ENCODE data around the gene CYB561D2. TPM values are rescaled to one million over a fixed set of nuclear protein-coding genes. Genes with fewer than 3 reads are reported as not detected.

Gene CYB561D2
- total RNA-seq, 1 experiment from 2014 or later = 19.3 TPM

DNA sequence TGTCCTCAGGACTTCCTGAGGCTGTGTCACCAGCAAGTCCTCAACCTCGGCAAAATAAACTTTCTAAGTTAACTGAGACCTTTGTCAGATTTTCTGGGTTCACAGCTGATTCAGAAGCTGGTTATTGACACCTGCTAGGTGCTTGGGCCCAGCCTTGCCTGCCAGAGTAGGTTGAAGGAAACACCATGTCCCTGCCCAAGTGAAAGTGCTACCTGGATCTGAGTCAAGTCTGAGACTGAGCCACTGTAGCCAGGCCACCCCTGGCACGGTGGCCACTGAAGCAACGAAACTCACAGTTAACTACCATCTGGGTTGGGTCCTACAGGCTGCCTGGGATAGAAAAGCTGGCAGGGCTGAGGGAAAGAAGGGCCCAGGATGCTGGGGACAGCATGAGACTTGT lies 36.3 kb upstream of the CYB561D2 start:
- Histone ChIP-seq H3K27ac (no peak overlapping the region), H3K27me3 (ENCODE audit: insufficient read depth, low read depth) (no peaks in the 10 kb centered on the region), H3K79me2 (ENCODE audit: low read depth) (peaks cover 17% of the 10 kb centered on the region), H3K4me2 (no peak overlapping the region), H3K9me3 (ENCODE audit: insufficient read depth, low read depth) (no peaks in the 10 kb centered on the region), H3K36me3 (ENCODE audit: low read depth) (peaks cover 4% of the 10 kb centered on the region; the same call in 1 of the 2 replicates), H3K4me1 (replicated peaks; ENCODE audit: insufficient read depth) (peaks cover 47% of the 10 kb centered on the region), H3K9me2 (ENCODE audit: insufficient read depth) (no peaks in the 10 kb centered on the region), H3F3A (ENCODE audit: insufficient read depth, low read depth) (peaks cover 42% of the 10 kb centered on the region), H3K4me3 (no peak overlapping the region), H4K20me1 (ENCODE audit: insufficient read depth) (0 out of 2 replicates have a peak, but pooled peaks cover 3% of the 10 kb centered on the region), H2AFZ (no peak overlapping the region)
- CTCF ChIA-PET = interaction anchor here (0.5 to 0.7 kb wide), 2 partner anchors 33 to 35 kb away, joined by 3 to 6 read pairs; no protein-coding TSS in a partner anchor
- BruUV-seq (replicated peaks) = no TSS peak
- intact Hi-C loops (cut with micrococcal nuclease; ENCODE audit: unreplicated experiment) = no loop called here
- POLR2A ChIA-PET (ENCODE audit: unreplicated experiment) = interaction anchor here (0.6 kb wide), 1 partner anchor 10 kb away, joined by 12 read pairs; no protein-coding TSS in a partner anchor
- TF ChIP-seq, protein P1, sequence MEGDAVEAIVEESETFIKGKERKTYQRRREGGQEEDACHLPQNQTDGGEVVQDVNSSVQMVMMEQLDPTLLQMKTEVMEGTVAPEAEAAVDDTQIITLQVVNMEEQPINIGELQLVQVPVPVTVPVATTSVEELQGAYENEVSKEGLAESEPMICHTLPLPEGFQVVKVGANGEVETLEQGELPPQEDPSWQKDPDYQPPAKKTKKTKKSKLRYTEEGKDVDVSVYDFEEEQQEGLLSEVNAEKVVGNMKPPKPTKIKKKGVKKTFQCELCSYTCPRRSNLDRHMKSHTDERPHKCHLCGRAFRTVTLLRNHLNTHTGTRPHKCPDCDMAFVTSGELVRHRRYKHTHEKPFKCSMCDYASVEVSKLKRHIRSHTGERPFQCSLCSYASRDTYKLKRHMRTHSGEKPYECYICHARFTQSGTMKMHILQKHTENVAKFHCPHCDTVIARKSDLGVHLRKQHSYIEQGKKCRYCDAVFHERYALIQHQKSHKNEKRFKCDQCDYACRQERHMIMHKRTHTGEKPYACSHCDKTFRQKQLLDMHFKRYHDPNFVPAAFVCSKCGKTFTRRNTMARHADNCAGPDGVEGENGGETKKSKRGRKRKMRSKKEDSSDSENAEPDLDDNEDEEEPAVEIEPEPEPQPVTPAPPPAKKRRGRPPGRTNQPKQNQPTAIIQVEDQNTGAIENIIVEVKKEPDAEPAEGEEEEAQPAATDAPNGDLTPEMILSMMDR (conservative IDR thresholded peaks at IDR 0.05) = no peak
- TF ChIP-seq EZH2 (IDR thresholded peaks at IDR 0.05; ENCODE audit: low read depth) = no peak
- DNase-seq = no peak

DNA sequence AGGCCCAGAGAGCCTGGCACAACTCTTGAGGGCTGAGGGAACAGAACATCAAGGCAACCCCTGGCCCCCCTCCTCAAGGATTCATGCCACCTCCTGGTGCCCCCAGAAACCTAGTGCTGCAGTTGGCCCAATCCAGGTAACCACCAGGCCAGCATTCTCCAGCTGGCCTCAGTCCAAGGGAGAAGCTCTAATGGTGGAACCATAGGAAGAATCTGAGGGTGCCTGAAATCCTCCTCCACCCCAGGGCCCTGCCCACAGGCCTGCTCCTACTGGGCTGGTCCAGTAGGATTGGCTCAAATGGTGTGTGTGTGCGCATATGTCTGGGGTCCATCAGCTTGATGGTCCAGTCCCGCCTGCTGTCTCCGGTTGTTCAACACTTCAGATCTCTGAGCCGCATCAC lies 35.8 kb upstream of the CYB561D2 start:
- CTCF ChIA-PET = interaction anchor here (0.5 kb wide), 1 partner anchor 32 kb away, joined by 3 read pairs; no protein-coding TSS in a partner anchor
- Histone ChIP-seq H3K4me1 (replicated peaks; ENCODE audit: insufficient read depth) (peaks cover 47% of the 10 kb centered on the region), H3K27me3 (ENCODE audit: insufficient read depth, low read depth) (no peaks in the 10 kb centered on the region), H3K4me2 (no peak overlapping the region), H3K9me3 (ENCODE audit: insufficient read depth, low read depth) (no peaks in the 10 kb centered on the region), H2AFZ (no peak overlapping the region), H3K79me2 (ENCODE audit: low read depth) (peaks cover 22% of the 10 kb centered on the region), H4K20me1 (ENCODE audit: insufficient read depth) (0 out of 2 replicates have a peak, but pooled peaks cover 3% of the 10 kb centered on the region), H3K27ac (peak overlapping the region; percentile 16; the same call in 1 of the 2 replicates), H3K9me2 (ENCODE audit: insufficient read depth) (no peaks in the 10 kb centered on the region), H3K4me3 (no peak overlapping the region), H3F3A (ENCODE audit: insufficient read depth, low read depth) (peaks cover 42% of the 10 kb centered on the region), H3K36me3 (ENCODE audit: low read depth) (peaks cover 7% of the 10 kb centered on the region; the same call in 1 of the 2 replicates)
- no peak for DNase-seq
- TF ChIP-seq, protein P1 (conservative IDR thresholded peaks at IDR 0.05) = no peak
- no peak for TF ChIP-seq EZH2 (IDR thresholded peaks at IDR 0.05; ENCODE audit: low read depth)
- intact Hi-C loops (cut with micrococcal nuclease; ENCODE audit: unreplicated experiment) = no loop called here
- no TSS peak for BruUV-seq (replicated peaks)
- POLR2A ChIA-PET (ENCODE audit: unreplicated experiment) = no interaction called here

DNA sequence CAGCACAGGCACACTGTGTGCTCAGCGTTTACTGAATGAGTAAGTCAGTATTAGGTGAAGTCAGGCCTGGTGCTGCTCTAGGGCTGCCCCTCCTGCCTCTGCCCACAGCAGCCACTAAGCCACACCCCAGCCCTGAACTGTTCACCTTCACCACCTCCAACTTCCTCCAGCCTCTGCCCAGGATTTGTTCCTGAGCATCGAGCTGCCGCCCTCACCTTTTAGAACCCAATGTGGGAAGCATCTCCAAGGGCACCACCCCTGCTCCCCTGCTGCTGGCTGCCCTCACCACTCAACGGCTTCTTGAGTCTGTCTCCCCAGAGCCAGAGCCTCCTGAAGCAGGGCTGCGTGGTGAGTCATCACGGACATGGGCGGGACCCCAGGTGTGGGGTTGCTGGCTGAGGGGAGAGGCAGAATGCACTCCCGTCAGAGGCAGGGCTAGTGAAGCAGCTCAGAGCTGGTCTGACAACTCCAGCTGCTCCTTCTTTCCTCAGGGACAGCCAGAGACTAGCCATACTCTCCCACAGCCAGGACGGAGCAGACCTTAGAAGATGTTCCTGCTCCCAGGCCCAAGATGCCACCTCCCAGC lies 33.9 kb upstream of the CYB561D2 start:
- POLR2A ChIA-PET (ENCODE audit: unreplicated experiment) = interaction anchor here (0.5 to 1.6 kb wide), 10 partner anchors 14 to 1312 kb away, joined by 3 to 36 read pairs (median 4); partner anchors contain the start of genes HEMK1, HYAL3, IFRD2 and NAA80
- intact Hi-C loops (cut with micrococcal nuclease; ENCODE audit: unreplicated experiment) = loop anchor here (1.0 to 2.0 kb wide), 2 partner anchors 17 to 48 kb away; partner anchors contain the start of genes HYAL3, NAA80 and SEMA3B
- H3K27ac ChIP-seq = peak overlapping the region; percentile 85

More for the DNA sequence above, 33.9 kb upstream of the CYB561D2 start:
- Histone ChIP-seq H3K4me3 (peak overlapping the region; percentile 46; the same call in 1 of the 2 replicates), H3K9me2 (ENCODE audit: insufficient read depth) (no peaks in the 10 kb centered on the region), H3K36me3 (ENCODE audit: low read depth) (peaks cover 7% of the 10 kb centered on the region; the same call in 1 of the 2 replicates), H3K79me2 (ENCODE audit: low read depth) (peaks cover 32% of the 10 kb centered on the region), H3F3A (ENCODE audit: insufficient read depth, low read depth) (peaks cover 42% of the 10 kb centered on the region), H3K9me3 (ENCODE audit: insufficient read depth, low read depth) (no peaks in the 10 kb centered on the region), H4K20me1 (ENCODE audit: insufficient read depth) (peaks cover 7% of the 10 kb centered on the region; the same call in 1 of the 2 replicates), H3K4me2 (peak overlapping the region; percentile 91), H3K4me1 (replicated peaks; ENCODE audit: insufficient read depth) (peaks cover 53% of the 10 kb centered on the region), H2AFZ (no peak overlapping the region), H3K27me3 (ENCODE audit: insufficient read depth, low read depth) (no peaks in the 10 kb centered on the region)
- CTCF ChIA-PET = interaction anchor here (0.6 to 1.0 kb wide), 4 partner anchors 12 to 70 kb away, joined by 3 to 4 read pairs (median 3); partner anchors contain the start of genes HYAL1 and SEMA3B
- BruUV-seq (replicated peaks) = no TSS peak
- no peak for TF ChIP-seq EZH2 (IDR thresholded peaks at IDR 0.05; ENCODE audit: low read depth)
- TF ChIP-seq, protein P1 (conservative IDR thresholded peaks at IDR 0.05) = no peak
- DNase-seq = peak; percentile 98 to 99

Measured in PC-9 (cell line).